ENCODE data around the gene LHX3. TPM values are rescaled to one million over a fixed set of nuclear protein-coding genes. Genes with fewer than 3 reads are reported as not detected.

LHX3 gene
- total and polyA plus RNA-seq, 2 of the 8 experiments (the other 6 are each of a cell fraction or from before 2014, with no cell fraction given), result 0.02 TPM; not detected in 1

- TF ChIP-seq KDM4A (IDR thresholded peaks at IDR 0.05; ENCODE audit: low read depth, low read length, severe bottlenecking) (peak; percentile 56), CTBP2 (IDR thresholded peaks at IDR 0.05; ENCODE audit: borderline replicate concordance, insufficient read depth, insufficient read length, low read length) (no peak), JUND (IDR thresholded peaks at IDR 0.05; ENCODE audit: low read length) (no peak), NANOG (IDR thresholded peaks at IDR 0.05; ENCODE audit: insufficient read depth, low read depth, low read length, poor library complexity, severe bottlenecking) (no peak), ATF3 (IDR thresholded peaks at IDR 0.05; ENCODE audit: insufficient read depth, low read depth, low read length) (no peak), USF2 (IDR thresholded peaks at IDR 0.05; ENCODE audit: low read length) (no peak), ATF2 (IDR thresholded peaks at IDR 0.05; ENCODE audit: low read length) (no peak), GABPA (IDR thresholded peaks at IDR 0.05; ENCODE audit: borderline replicate concordance, insufficient read depth, low read length) (0 out of 2 replicates have a peak, but pooled peaks have one; percentile 7), RXRA (IDR thresholded peaks at IDR 0.05; ENCODE audit: insufficient read depth, low read depth, low read length) (no peak), BRCA1 (IDR thresholded peaks at IDR 0.05; ENCODE audit: low read depth, low read length) (no peak), ZNF274 (IDR thresholded peaks at IDR 0.05; ENCODE audit: borderline replicate concordance, extremely low read depth, low read length) (no peak), RNF2 (IDR thresholded peaks at IDR 0.05; ENCODE audit: borderline replicate concordance, low read depth, low read length, missing control alignments, poor library complexity, severe bottlenecking) (peak; percentile 71), CREB1 (IDR thresholded peaks at IDR 0.05) (no peak), TCF12 (IDR thresholded peaks at IDR 0.05; ENCODE audit: low read depth, low read length) (no peak), SP2 (IDR thresholded peaks at IDR 0.05; ENCODE audit: low read length) (no peak), HDAC6 (IDR thresholded peaks at IDR 0.05; ENCODE audit: low read depth, low read length) (no peak), FOSL1 (IDR thresholded peaks at IDR 0.05; ENCODE audit: insufficient read depth, low read depth, low read length) (no peak), NRF1 (IDR thresholded peaks at IDR 0.05; ENCODE audit: low read depth, low read length) (no peak), KDM5A (IDR thresholded peaks at IDR 0.05; ENCODE audit: low read length) (no peak)
Observed at GRCh38 chr9:136193127-136193890, 11.6 kb downstream of the LHX3 start (continued).

All from H1 (cell line).